ENCODE results near the gene TTLL7. TPM values are rescaled to one million over a fixed set of nuclear protein-coding genes. Genes with fewer than 3 reads are reported as not detected.
"Not testable (repeated sequence)": the region's sequence is repeated elsewhere in the genome, so short reads cannot be mapped to it uniquely, and the experiment has no call there.

The TTLL7 gene
- total RNA-seq, 1 donor from 2014 or later = 0.79 TPM

GRCh38 chr1:83995649-83996048 is 3.3 kb downstream of the TTLL7 start:
- FAIRE-seq = no peak
- Histone ChIP-seq H3K36me3 (ENCODE audit: control insufficient read depth, insufficient read depth, low read length) (no peaks in the 10 kb centered on the region), H3K4me3 (ENCODE audit: low read depth, low read length) (no peak overlapping the region), H3K27me3 (ENCODE audit: control insufficient read depth, insufficient read depth, low read length) (no peaks in the 10 kb centered on the region)
- no peak for TF ChIP-seq CTCF (IDR thresholded peaks at IDR 0.05; ENCODE audit: insufficient read depth, low read length, severe bottlenecking)
- no peak for DNase-seq (ENCODE audit: low read depth)

DNA sequence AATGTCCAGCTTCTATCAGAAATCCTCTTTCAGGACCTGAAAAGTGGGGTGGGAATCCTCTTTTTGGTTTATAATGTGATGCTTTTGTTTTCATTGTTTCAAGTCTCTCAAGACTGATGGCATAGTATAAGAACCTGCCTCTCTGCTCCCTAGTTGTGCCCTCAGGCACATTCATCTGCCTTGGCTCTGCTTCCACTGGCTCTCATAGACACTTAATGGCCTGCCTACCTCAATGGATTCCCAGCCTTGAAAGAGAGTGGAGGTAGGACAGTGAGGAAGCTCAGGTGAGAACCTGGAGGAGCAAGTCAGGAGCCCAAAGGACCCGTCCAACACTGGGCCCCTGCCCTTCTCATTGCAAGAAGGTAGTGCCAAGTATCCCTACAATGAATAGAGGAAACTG is 4.8 kb downstream of the TTLL7 start:
- no peaks in the 10 kb centered on the region for H3K27me3 ChIP-seq (ENCODE audit: control insufficient read depth, insufficient read depth, low read length)
- TF ChIP-seq CTCF (IDR thresholded peaks at IDR 0.05; ENCODE audit: insufficient read depth, low read length, severe bottlenecking) = no peak
- DNase-seq (ENCODE audit: low read depth) = no peak
- H3K4me3 ChIP-seq (ENCODE audit: low read depth, low read length) = no peak overlapping the region
- H3K36me3 ChIP-seq (ENCODE audit: control insufficient read depth, insufficient read depth, low read length) = no peaks in the 10 kb centered on the region
- FAIRE-seq = no peak

GRCh38 chr1:83990734-83991133 is 8.2 kb downstream of the TTLL7 start:
- DNase-seq (ENCODE audit: low read depth) = peak; percentile 18
- no peak for TF ChIP-seq CTCF (IDR thresholded peaks at IDR 0.05; ENCODE audit: insufficient read depth, low read length, severe bottlenecking)
- H3K4me3 ChIP-seq (ENCODE audit: low read depth, low read length) = no peak overlapping the region
- FAIRE-seq = no peak
- H3K36me3 ChIP-seq (ENCODE audit: control insufficient read depth, insufficient read depth, low read length) = no peaks in the 10 kb centered on the region
- H3K27me3 ChIP-seq (ENCODE audit: control insufficient read depth, insufficient read depth, low read length) = no peaks in the 10 kb centered on the region

DNA sequence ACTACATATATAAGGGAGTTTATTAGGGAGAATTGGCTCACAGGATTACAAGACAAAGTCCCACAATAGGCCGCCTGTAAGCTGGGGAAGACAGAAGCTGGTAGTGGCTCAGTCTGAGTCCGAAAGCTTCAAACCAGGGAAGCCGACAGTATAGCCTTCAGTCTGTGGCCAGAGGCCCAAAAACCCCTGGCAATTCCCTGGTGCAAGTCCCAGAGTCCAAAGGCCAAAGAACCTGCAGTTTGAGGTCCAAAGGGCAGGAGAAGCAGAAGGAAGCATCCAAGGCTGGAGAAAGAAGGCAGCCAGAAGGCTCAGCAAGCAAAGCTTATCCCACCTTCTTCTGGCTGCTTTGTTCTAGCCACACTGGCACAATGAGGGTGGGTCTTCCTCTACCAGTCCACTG is 13.9 kb downstream of the TTLL7 start:
- no peaks in the 10 kb centered on the region for H3K27me3 ChIP-seq (ENCODE audit: control insufficient read depth, insufficient read depth, low read length)
- FAIRE-seq (no peak), DNase-seq (ENCODE audit: low read depth) (no peak)
- TF ChIP-seq CTCF (IDR thresholded peaks at IDR 0.05; ENCODE audit: insufficient read depth, low read length, severe bottlenecking) = no peak
- H3K4me3 ChIP-seq (ENCODE audit: low read depth, low read length) = no peak overlapping the region
- H3K36me3 ChIP-seq (ENCODE audit: control insufficient read depth, insufficient read depth, low read length) = no peaks in the 10 kb centered on the region

DNA sequence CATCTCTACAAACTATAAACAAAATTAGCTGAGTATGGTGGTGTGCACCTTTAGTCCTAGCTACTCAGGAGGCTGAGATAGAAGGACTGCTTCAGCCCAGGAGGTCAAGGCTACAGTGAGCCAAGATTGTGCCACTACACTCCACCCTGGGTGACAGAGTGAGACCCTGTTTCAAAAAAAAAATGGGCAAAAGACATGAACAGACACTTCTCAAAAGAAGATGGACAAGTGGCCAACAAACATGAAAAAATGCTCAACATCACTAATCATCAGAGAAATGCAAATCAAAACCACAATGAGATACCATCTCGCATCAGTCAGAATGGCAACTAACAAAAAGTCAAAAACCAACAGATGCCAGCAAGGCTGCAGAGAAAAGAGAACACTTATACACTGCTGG is 15.0 kb downstream of the TTLL7 start:
- not testable (repeated sequence) for FAIRE-seq; H3K27me3 ChIP-seq (ENCODE audit: control insufficient read depth, insufficient read depth, low read length); DNase-seq (ENCODE audit: low read depth); H3K4me3 ChIP-seq (ENCODE audit: low read depth, low read length); H3K36me3 ChIP-seq (ENCODE audit: control insufficient read depth, insufficient read depth, low read length)

DNA sequence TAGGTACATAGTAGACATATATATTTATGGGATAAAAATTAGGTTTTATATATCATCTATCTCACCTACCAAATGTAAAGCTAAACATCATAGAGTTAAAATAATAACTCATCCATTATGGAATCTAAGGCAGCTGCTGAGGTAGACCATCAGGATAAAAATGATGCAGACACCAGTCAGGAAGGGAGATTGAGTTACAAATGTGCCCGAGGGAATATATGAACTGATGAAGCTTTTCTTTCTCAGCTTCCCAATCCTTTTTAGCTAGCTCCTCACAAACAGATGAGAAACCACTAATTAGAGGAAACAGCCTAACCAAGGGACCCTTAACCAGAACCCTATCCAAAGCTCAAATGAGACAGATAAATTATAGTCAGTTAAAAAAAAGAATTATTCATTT is 20.9 kb downstream of the TTLL7 start:
- no peaks in the 10 kb centered on the region for H3K27me3 ChIP-seq (ENCODE audit: control insufficient read depth, insufficient read depth, low read length)
- no peak overlapping the region for H3K4me3 ChIP-seq (ENCODE audit: low read depth, low read length)
- TF ChIP-seq CTCF (IDR thresholded peaks at IDR 0.05; ENCODE audit: insufficient read depth, low read length, severe bottlenecking) = no peak
- H3K36me3 ChIP-seq (ENCODE audit: control insufficient read depth, insufficient read depth, low read length) = no peaks in the 10 kb centered on the region
- FAIRE-seq (no peak), DNase-seq (ENCODE audit: low read depth) (no peak)

Measured in bronchial epithelial cell (primary cell).